DOHH2 (cell line): ENCODE data around the gene CASP8AP2.

Experiments
- EZH2phosphoT487 ChIP-seq: fragments of 200-600 bp; sonication (generic); IDR thresholded peaks from 2 replicates; pipeline ENCODE4 v1.6.1; 2017; ENCODE audit warnings: borderline replicate concordance, mild to moderate bottlenecking, antibody characterized with exemption, low read length, moderate library complexity, mixed read lengths
- TF ChIP-seq, protein P1 (sequence below): fragments of 200-600 bp; sonication (generic); IDR thresholded peaks from one replicate; pipeline ENCODE4 v1.5.1; 2014; ENCODE audit warnings: antibody characterized with exemption, mild to moderate bottlenecking, low read depth, low read length; ENCODE audit not compliant: poor library complexity, severe bottlenecking

DNA sequence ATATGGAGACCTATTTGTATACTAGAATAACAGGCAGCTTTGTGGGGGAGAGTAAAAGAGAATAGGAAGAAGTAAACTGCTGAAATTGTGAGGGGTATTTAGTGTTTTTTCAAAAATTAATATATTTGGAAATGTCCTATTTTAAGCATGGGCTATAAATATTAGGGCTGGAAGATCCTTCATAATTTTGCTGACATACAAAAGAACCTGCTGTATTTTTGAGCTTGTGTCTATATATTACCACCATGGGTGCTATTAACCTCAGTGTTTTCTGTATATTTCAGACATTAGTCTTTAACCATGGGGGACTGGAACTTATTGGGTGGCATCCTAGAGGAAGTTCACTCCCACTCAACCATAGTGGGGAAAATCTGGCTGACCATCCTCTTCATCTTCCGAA lies 64.5 kb downstream of the CASP8AP2 start, which contains the start of gene GJA10:
- TF ChIP-seq, protein P1, sequence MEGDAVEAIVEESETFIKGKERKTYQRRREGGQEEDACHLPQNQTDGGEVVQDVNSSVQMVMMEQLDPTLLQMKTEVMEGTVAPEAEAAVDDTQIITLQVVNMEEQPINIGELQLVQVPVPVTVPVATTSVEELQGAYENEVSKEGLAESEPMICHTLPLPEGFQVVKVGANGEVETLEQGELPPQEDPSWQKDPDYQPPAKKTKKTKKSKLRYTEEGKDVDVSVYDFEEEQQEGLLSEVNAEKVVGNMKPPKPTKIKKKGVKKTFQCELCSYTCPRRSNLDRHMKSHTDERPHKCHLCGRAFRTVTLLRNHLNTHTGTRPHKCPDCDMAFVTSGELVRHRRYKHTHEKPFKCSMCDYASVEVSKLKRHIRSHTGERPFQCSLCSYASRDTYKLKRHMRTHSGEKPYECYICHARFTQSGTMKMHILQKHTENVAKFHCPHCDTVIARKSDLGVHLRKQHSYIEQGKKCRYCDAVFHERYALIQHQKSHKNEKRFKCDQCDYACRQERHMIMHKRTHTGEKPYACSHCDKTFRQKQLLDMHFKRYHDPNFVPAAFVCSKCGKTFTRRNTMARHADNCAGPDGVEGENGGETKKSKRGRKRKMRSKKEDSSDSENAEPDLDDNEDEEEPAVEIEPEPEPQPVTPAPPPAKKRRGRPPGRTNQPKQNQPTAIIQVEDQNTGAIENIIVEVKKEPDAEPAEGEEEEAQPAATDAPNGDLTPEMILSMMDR: no peak
- no peak for TF ChIP-seq EZH2phosphoT487
